HL-60/S4 treated with retinoic acid at 250 ng/mL for 4 days and 3 days (cell line): Measurements from ENCODE around the gene KIF5B.

ENCODE experiments used
- in situ Hi-C: fragments of 300-500 bp; cut with MboI; formaldehyde crosslinking; loops from 2 replicates; pipeline ENCODE4 v1.7.0; 2022; ENCODE audit warnings: low sequenced_read_pairs

The KIF5B gene

GRCh38 chr10:31963589-31963980, 92.6 kb downstream of the KIF5B start:
- in situ Hi-C loops = no loop called here

- in situ Hi-C loops = no loop called here
Observed at GRCh38 chr10:31962826-31963588, 93.2 kb downstream of the KIF5B start.

- in situ Hi-C loops = no loop called here
Observed at GRCh38 chr10:31961277-31962074, 94.7 kb downstream of the KIF5B start.

GRCh38 chr10:31959461-31960173, 96.6 kb downstream of the KIF5B start:
- in situ Hi-C loops = no loop called here
